HEK293 (cell line): ENCODE data around the gene ACOT7.

Experiments
- BCL11A ChIP-seq: fragments of 450-650 bp; formaldehyde crosslinking; IDR thresholded peaks from 2 replicates; pipeline ENCODE4 v1.5.1; 2016; ENCODE audit warnings: low read depth, missing biosample characterization, missing genetic modification characterization
- FEZF1 ChIP-seq: fragments of 450-650 bp; formaldehyde crosslinking; IDR thresholded peaks from 2 replicates; pipeline ENCODE4 v1.5.1; 2016; ENCODE audit warnings: missing biosample characterization, missing genetic modification characterization
- HOXC10 ChIP-seq: sonication (generic); formaldehyde crosslinking; IDR thresholded peaks from 2 replicates; pipeline ENCODE4 v1.8.1; 2023; ENCODE audit warnings: mild to moderate bottlenecking, missing genetic modification reagents
- HOXD13 ChIP-seq: sonication (generic); formaldehyde crosslinking; IDR thresholded peaks from 2 replicates; pipeline ENCODE4 v1.8.0; 2022; ENCODE audit warnings: missing genetic modification reagents, borderline replicate concordance
- KLF1 ChIP-seq: fragments of 450-650 bp; formaldehyde crosslinking; IDR thresholded peaks from 2 replicates; pipeline ENCODE4 v1.5.1; 2016; ENCODE audit warnings: missing biosample characterization, missing genetic modification characterization
- KLF7 ChIP-seq: fragments of 450-650 bp; formaldehyde crosslinking; IDR thresholded peaks from 2 replicates; pipeline ENCODE4 v1.5.1; 2016; ENCODE audit warnings: missing biosample characterization, missing genetic modification characterization, borderline replicate concordance
- MEIS1 ChIP-seq: sonication (generic); formaldehyde crosslinking; IDR thresholded peaks from 2 replicates; pipeline ENCODE4 v1.8.1; 2022; ENCODE audit warnings: missing genetic modification reagents, mild to moderate bottlenecking, borderline replicate concordance
- OSR2 ChIP-seq: fragments of 450-650 bp; formaldehyde crosslinking; IDR thresholded peaks from 2 replicates; pipeline ENCODE4 v1.5.1; 2016; ENCODE audit warnings: missing biosample characterization, missing genetic modification characterization
- RBAK ChIP-seq: fragments of 450-650 bp; formaldehyde crosslinking; IDR thresholded peaks from 2 replicates; pipeline ENCODE4 v1.5.1; 2016; ENCODE audit warnings: missing biosample characterization, missing genetic modification characterization
- SP3 ChIP-seq: fragments of 450-650 bp; formaldehyde crosslinking; IDR thresholded peaks from 2 replicates; pipeline ENCODE4 v1.5.1; 2016; ENCODE audit warnings: missing biosample characterization, missing genetic modification characterization
- ZBTB7A ChIP-seq: fragments of 450-650 bp; formaldehyde crosslinking; IDR thresholded peaks from 2 replicates; pipeline ENCODE4 v1.5.1; 2016; ENCODE audit warnings: low read depth, missing biosample characterization, missing genetic modification characterization
- ZFP37 ChIP-seq: fragments of 450-650 bp; formaldehyde crosslinking; IDR thresholded peaks from 2 replicates; pipeline ENCODE4 v1.5.1; 2016; ENCODE audit warnings: missing biosample characterization, missing genetic modification characterization
- ZNF121 ChIP-seq: fragments of 450-650 bp; formaldehyde crosslinking; IDR thresholded peaks from 2 replicates; pipeline ENCODE4 v1.5.1; 2016; ENCODE audit warnings: missing biosample characterization, missing genetic modification characterization
- ZNF211 ChIP-seq: fragments of 450-650 bp; formaldehyde crosslinking; IDR thresholded peaks from 2 replicates; pipeline ENCODE4 v1.5.1; 2016; ENCODE audit warnings: low read depth, missing biosample characterization, missing genetic modification characterization
- ZNF214 ChIP-seq: fragments of 450-650 bp; formaldehyde crosslinking; IDR thresholded peaks from 2 replicates; pipeline ENCODE4 v1.5.1; 2017; ENCODE audit warnings: missing biosample characterization, mild to moderate bottlenecking, missing genetic modification characterization, borderline replicate concordance
- ZNF221 ChIP-seq: fragments of 450-650 bp; formaldehyde crosslinking; IDR thresholded peaks from 2 replicates; pipeline ENCODE4 v1.5.1; 2017; ENCODE audit warnings: missing biosample characterization, missing genetic modification characterization, borderline replicate concordance
- ZNF292 ChIP-seq: fragments of 450-650 bp; formaldehyde crosslinking; IDR thresholded peaks from 2 replicates; pipeline ENCODE4 v1.5.1; 2016; ENCODE audit warnings: low read depth, missing biosample characterization, missing genetic modification characterization, borderline replicate concordance
- ZNF341 ChIP-seq: fragments of 450-650 bp; formaldehyde crosslinking; IDR thresholded peaks from 2 replicates; pipeline ENCODE4; 2016; ENCODE audit warnings: low read depth, missing biosample characterization, missing genetic modification characterization
- ZNF391 ChIP-seq: fragments of 450-650 bp; formaldehyde crosslinking; IDR thresholded peaks from 2 replicates; pipeline ENCODE4 v1.5.1; 2016; ENCODE audit warnings: low read depth, missing biosample characterization, missing genetic modification characterization, borderline replicate concordance
- ZNF423 ChIP-seq: fragments of 450-650 bp; formaldehyde crosslinking; IDR thresholded peaks from 2 replicates; pipeline ENCODE4 v1.5.1; 2016; ENCODE audit warnings: missing biosample characterization, missing genetic modification characterization
- ZNF558 ChIP-seq: fragments of 450-650 bp; formaldehyde crosslinking; IDR thresholded peaks from 2 replicates; pipeline ENCODE4 v1.5.1; 2016; ENCODE audit warnings: missing biosample characterization, missing genetic modification characterization
- ZNF610 ChIP-seq: fragments of 450-650 bp; formaldehyde crosslinking; IDR thresholded peaks from 2 replicates; pipeline ENCODE4 v1.5.1; 2016; ENCODE audit warnings: missing biosample characterization, missing genetic modification characterization, borderline replicate concordance
- ZNF629 ChIP-seq: fragments of 450-650 bp; formaldehyde crosslinking; IDR thresholded peaks from 2 replicates; pipeline ENCODE4 v1.5.1; 2017; ENCODE audit warnings: missing biosample characterization, missing genetic modification characterization
- ZNF707 ChIP-seq: fragments of 450-650 bp; formaldehyde crosslinking; IDR thresholded peaks from 2 replicates; pipeline ENCODE4 v1.5.1; 2016; ENCODE audit warnings: missing biosample characterization, missing genetic modification characterization
- ZNF791 ChIP-seq: fragments of 450-650 bp; formaldehyde crosslinking; IDR thresholded peaks from 2 replicates; pipeline ENCODE4 v1.5.1; 2016; ENCODE audit warnings: missing biosample characterization, missing genetic modification characterization
- ZNF792 ChIP-seq: fragments of 450-650 bp; formaldehyde crosslinking; IDR thresholded peaks from 2 replicates; pipeline ENCODE4 v1.5.1; 2016; ENCODE audit warnings: missing biosample characterization, missing genetic modification characterization
- TF ChIP-seq, protein P1 (sequence below): fragments of 450-650 bp; IDR thresholded peaks from 2 replicates; pipeline ENCODE4 v1.5.1; 2018; ENCODE audit warnings: missing biosample characterization, mild to moderate bottlenecking, missing genetic modification characterization
- TF ChIP-seq, protein P2 (sequence below): fragments of 450-650 bp; formaldehyde crosslinking; IDR thresholded peaks from 2 replicates; pipeline ENCODE4 v1.5.1; 2016; ENCODE audit warnings: missing biosample characterization, missing genetic modification characterization
- TF ChIP-seq, protein P3 (sequence below): fragments of 450-650 bp; formaldehyde crosslinking; IDR thresholded peaks from 2 replicates; pipeline ENCODE4 v1.5.1; 2017; ENCODE audit warnings: missing biosample characterization, missing genetic modification characterization
- TF ChIP-seq, protein P4 (sequence below): fragments of 450-650 bp; formaldehyde crosslinking; IDR thresholded peaks from 2 replicates; pipeline ENCODE4 v1.5.1; 2017; ENCODE audit warnings: missing biosample characterization, mild to moderate bottlenecking, missing genetic modification characterization, moderate library complexity
- TF ChIP-seq, protein P5 (sequence below): fragments of 450-650 bp; formaldehyde crosslinking; IDR thresholded peaks from 2 replicates; pipeline ENCODE4 v1.5.1; 2016; ENCODE audit warnings: missing biosample characterization, missing genetic modification characterization
- TF ChIP-seq, protein P6 (sequence below): fragments of 450-650 bp; formaldehyde crosslinking; IDR thresholded peaks from 2 replicates; pipeline ENCODE4 v1.5.1; 2016; ENCODE audit warnings: missing biosample characterization, missing genetic modification characterization

ACOT7 gene

DNA sequence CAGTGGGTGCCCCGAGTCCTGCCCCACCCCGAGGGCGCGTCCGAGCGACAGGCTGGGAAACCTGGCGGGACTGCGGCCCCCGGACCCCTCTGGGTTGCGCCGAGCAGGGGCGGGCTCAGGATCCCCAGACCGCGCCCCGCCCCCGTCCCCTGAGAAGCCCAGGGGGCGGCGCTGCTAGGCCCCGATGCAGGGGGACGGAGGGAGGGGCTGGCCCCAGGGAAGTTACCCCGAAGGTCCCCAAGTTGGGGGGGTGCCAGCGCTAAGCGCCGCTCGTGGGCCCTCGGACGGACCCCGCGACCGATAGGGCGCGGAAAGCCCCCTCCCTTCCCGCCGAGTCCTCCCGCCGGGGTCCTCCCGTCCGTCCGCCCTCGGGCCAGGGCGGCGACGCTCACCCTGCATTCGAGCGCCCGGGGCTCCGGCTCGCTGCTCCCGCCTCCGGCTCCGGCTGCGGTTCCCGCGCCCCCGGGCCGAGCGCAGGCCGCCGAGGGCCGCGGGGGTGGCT lies 133.1 kb downstream of the ACOT7 start (continued):
- TF ChIP-seq ZNF629 (tag by site-specific recombination) (no peak), ZNF558 (no peak), ZNF707 (tag by site-specific recombination) (no peak), ZNF341 (tag by site-specific recombination) (peak; percentile 48), MEIS1 (CRISPR knock-in tag) (no peak), ZNF610 (tag by site-specific recombination) (no peak), ZNF423 (tag by site-specific recombination) (peak; percentile 14; the same call in 1 of the 2 replicates), BCL11A (no peak), HOXD13 (no peak), SP3 (tag by site-specific recombination) (peak; percentile 70), ZNF391 (tag by site-specific recombination) (no peak), ZNF791 (no peak), FEZF1 (no peak), OSR2 (tag by site-specific recombination) (no peak), ZNF211 (no peak), ZBTB7A (tag by site-specific recombination) (peak; percentile 39; the same call in 1 of the 2 replicates), ZNF292 (tag by site-specific recombination) (no peak), HOXC10 (CRISPR knock-in tag) (no peak), ZNF214 (no peak), RBAK (tag by site-specific recombination) (no peak), ZFP37 (tag by site-specific recombination) (no peak), ZNF121 (tag by site-specific recombination) (no peak), ZNF792 (tag by site-specific recombination) (no peak), ZNF221 (tag by site-specific recombination) (no peak), KLF1 (peak; percentile 33), KLF7 (tag by site-specific recombination) (no peak)
- TF ChIP-seq, protein P1, sequence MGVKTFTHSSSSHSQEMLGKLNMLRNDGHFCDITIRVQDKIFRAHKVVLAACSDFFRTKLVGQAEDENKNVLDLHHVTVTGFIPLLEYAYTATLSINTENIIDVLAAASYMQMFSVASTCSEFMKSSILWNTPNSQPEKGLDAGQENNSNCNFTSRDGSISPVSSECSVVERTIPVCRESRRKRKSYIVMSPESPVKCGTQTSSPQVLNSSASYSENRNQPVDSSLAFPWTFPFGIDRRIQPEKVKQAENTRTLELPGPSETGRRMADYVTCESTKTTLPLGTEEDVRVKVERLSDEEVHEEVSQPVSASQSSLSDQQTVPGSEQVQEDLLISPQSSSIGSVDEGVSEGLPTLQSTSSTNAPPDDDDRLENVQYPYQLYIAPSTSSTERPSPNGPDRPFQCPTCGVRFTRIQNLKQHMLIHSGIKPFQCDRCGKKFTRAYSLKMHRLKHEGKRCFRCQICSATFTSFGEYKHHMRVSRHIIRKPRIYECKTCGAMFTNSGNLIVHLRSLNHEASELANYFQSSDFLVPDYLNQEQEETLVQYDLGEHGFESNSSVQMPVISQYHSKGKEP, result no peak
- TF ChIP-seq, protein P2, sequence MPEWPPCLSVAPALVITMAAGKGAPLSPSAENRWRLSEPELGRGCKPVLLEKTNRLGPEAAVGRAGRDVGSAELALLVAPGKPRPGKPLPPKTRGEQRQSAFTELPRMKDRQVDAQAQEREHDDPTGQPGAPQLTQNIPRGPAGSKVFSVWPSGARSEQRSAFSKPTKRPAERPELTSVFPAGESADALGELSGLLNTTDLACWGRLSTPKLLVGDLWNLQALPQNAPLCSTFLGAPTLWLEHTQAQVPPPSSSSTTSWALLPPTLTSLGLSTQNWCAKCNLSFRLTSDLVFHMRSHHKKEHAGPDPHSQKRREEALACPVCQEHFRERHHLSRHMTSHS (tag by site-specific recombination), result no peak
- TF ChIP-seq, protein P3, sequence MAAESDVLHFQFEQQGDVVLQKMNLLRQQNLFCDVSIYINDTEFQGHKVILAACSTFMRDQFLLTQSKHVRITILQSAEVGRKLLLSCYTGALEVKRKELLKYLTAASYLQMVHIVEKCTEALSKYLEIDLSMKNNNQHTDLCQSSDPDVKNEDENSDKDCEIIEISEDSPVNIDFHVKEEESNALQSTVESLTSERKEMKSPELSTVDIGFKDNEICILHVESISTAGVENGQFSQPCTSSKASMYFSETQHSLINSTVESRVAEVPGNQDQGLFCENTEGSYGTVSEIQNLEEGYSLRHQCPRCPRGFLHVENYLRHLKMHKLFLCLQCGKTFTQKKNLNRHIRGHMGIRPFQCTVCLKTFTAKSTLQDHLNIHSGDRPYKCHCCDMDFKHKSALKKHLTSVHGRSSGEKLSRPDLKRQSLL (tag by site-specific recombination), result no peak
- TF ChIP-seq, protein P4, sequence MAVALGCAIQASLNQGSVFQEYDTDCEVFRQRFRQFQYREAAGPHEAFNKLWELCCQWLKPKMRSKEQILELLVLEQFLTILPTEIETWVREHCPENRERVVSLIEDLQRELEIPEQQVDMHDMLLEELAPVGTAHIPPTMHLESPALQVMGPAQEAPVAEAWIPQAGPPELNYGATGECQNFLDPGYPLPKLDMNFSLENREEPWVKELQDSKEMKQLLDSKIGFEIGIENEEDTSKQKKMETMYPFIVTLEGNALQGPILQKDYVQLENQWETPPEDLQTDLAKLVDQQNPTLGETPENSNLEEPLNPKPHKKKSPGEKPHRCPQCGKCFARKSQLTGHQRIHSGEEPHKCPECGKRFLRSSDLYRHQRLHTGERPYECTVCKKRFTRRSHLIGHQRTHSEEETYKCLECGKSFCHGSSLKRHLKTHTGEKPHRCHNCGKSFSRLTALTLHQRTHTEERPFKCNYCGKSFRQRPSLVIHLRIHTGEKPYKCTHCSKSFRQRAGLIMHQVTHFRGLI (tag by site-specific recombination), result no peak
- TF ChIP-seq, protein P5, sequence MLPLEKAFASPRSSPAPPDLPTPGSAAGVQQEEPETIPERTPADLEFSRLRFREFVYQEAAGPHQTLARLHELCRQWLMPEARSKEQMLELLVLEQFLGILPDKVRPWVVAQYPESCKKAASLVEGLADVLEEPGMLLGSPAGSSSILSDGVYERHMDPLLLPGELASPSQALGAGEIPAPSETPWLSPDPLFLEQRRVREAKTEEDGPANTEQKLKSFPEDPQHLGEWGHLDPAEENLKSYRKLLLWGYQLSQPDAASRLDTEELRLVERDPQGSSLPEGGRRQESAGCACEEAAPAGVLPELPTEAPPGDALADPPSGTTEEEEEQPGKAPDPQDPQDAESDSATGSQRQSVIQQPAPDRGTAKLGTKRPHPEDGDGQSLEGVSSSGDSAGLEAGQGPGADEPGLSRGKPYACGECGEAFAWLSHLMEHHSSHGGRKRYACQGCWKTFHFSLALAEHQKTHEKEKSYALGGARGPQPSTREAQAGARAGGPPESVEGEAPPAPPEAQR (tag by site-specific recombination), result no peak
- TF ChIP-seq, protein P6, sequence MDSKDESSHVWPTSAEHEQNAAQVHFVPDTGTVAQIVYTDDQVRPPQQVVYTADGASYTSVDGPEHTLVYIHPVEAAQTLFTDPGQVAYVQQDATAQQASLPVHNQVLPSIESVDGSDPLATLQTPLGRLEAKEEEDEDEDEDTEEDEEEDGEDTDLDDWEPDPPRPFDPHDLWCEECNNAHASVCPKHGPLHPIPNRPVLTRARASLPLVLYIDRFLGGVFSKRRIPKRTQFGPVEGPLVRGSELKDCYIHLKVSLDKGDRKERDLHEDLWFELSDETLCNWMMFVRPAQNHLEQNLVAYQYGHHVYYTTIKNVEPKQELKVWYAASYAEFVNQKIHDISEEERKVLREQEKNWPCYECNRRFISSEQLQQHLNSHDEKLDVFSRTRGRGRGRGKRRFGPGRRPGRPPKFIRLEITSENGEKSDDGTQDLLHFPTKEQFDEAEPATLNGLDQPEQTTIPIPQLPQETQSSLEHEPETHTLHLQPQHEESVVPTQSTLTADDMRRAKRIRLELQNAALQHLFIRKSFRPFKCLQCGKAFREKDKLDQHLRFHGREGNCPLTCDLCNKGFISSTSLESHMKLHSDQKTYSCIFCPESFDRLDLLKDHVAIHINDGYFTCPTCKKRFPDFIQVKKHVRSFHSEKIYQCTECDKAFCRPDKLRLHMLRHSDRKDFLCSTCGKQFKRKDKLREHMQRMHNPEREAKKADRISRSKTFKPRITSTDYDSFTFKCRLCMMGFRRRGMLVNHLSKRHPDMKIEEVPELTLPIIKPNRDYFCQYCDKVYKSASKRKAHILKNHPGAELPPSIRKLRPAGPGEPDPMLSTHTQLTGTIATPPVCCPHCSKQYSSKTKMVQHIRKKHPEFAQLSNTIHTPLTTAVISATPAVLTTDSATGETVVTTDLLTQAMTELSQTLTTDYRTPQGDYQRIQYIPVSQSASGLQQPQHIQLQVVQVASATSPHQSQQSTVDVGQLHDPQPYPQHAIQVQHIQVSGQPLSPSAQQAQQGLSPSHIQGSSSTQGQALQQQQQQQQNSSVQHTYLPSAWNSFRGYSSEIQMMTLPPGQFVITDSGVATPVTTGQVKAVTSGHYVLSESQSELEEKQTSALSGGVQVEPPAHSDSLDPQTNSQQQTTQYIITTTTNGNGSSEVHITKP, result peak; percentile 31
